ENCODE data around the gene NUDT9.
"Not testable (repeated sequence)": the region's sequence is repeated elsewhere in the genome, so short reads cannot be mapped to it uniquely, and the experiment has no call there.

The NUDT9 gene

GRCh38 chr4:87410157-87410556, 12.2 kb upstream of the NUDT9 start:
- DNase-seq, result no peak

- DNase-seq, result no peak
These were observed 11.7 kb upstream of the NUDT9 start for GRCh38 chr4:87410679-87411078.

- no peak for DNase-seq
These were observed 7.6 kb upstream of the NUDT9 start for GRCh38 chr4:87414816-87415215.

- no peak for DNase-seq
These were observed 5.4 kb upstream of the NUDT9 start for GRCh38 chr4:87416965-87417364.

- DNase-seq, result not testable (repeated sequence)
These were observed 4.0 kb upstream of the NUDT9 start for GRCh38 chr4:87418410-87418809.

GRCh38 chr4:87419578-87420249, 2.7 kb upstream of the NUDT9 start:
- no peak for DNase-seq

GRCh38 chr4:87420276-87420830, 2.0 kb upstream of the NUDT9 start:
- DNase-seq, result no peak

GRCh38 chr4:87423317-87424098, 1.1 kb downstream of the NUDT9 start:
- DNase-seq, result peak; percentile 88

GRCh38 chr4:87424099-87424543, 1.7 kb downstream of the NUDT9 start:
- DNase-seq, result peak; percentile 56

- no peak for DNase-seq
These were observed 3.3 kb downstream of the NUDT9 start for GRCh38 chr4:87425711-87426110.

- DNase-seq, result no peak
These were observed 4.6 kb downstream of the NUDT9 start for GRCh38 chr4:87426865-87427517.

- no peak for DNase-seq
These were observed 5.1 kb downstream of the NUDT9 start for GRCh38 chr4:87427518-87427868.

GRCh38 chr4:87428979-87429378, 6.6 kb downstream of the NUDT9 start:
- no peak for DNase-seq

GRCh38 chr4:87430038-87430437, 7.7 kb downstream of the NUDT9 start:
- no peak for DNase-seq

- no peak for DNase-seq
These were observed 11.0 kb downstream of the NUDT9 start for GRCh38 chr4:87433342-87433741.

- DNase-seq, result no peak
These were observed 20.5 kb downstream of the NUDT9 start for GRCh38 chr4:87442889-87443288.

GRCh38 chr4:87444741-87445140, 22.4 kb downstream of the NUDT9 start:
- DNase-seq, result no peak

- DNase-seq, result no peak
These were observed 23.6 kb downstream of the NUDT9 start for GRCh38 chr4:87445964-87446363.

GRCh38 chr4:87446375-87446774, 24.0 kb downstream of the NUDT9 start:
- not testable (repeated sequence) for DNase-seq

- DNase-seq, result no peak
These were observed 29.2 kb downstream of the NUDT9 start for GRCh38 chr4:87451537-87451936.

- DNase-seq, result no peak
These were observed 36.5 kb downstream of the NUDT9 start for GRCh38 chr4:87458913-87459312.

GRCh38 chr4:87461281-87461700, 38.9 kb downstream of the NUDT9 start:
- DNase-seq, result no peak

GRCh38 chr4:87462102-87462501, 39.7 kb downstream of the NUDT9 start:
- no peak for DNase-seq

Measured in NCI-H2171 treated with DMSO at 0.1 percent for 48 hours (cell line).